ENCODE measurements around the gene TMEM132D.

The TMEM132D gene

DNA sequence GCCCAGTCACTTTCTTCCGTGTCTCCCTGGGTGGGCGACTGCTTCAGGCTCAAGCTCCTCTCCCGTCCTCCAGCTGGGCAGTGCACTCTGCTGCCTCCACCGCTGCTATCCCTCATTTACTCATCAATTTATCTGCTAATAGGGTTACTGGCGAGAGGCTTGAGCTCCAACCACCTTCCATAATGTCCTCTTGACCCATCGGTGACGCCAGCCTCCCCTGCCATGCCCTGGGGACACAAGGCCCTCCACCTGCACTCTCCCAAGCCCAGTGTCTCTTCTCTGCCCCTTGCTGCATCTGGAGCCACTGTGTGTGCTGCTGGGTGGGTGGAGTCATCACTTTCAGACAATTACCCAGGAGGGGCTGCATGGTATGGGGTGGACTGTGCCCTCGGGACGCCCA, 78.5 kb downstream of the TMEM132D start:
- no peak for DNase-seq

- no peak for DNase-seq
Observed at GRCh38 chr12:129821964-129822363, 81.9 kb downstream of the TMEM132D start.

- DNase-seq = no peak
Observed at GRCh38 chr12:129819391-129819790, 84.4 kb downstream of the TMEM132D start.

GRCh38 chr12:129815846-129816245, 88.0 kb downstream of the TMEM132D start:
- no peak for DNase-seq

DNA sequence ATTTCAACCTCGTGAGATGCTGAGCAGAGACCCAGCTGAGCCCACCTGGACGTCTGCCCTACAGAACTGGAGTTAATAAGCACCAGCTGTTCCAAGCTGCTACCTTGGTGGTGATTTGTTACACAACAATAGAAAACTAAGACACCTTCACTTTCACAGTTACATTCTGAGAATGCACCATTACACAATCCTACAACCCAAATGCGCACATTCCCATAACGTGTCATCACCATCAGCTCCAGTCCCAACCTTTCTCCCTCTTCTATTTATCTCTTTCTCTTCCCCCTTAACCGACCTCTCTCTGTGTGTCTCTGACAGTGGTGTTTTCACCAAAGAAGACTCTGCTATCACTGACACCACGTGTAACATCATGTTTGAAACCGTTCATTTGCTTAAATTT, 91.9 kb downstream of the TMEM132D start:
- DNase-seq = no peak

DNA sequence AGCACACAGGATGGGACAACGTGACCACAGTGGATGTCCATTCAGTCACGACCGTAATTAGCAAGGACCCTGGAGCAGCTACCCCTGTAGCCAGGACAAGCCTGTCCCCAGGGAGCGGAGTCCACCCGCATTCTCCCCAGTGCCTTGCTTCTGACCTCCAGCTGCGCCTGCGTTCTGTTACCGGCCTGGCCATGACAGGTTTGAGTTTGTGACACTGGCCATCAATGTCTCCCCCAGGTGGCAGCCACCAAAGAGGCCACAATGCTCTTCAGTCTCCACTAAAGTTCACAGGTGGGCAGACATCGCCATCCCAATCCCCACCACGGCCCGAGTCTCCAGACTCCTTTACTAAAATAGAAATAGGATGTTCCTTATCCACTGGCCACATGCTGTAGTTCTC, 96.7 kb downstream of the TMEM132D start:
- DNase-seq = no peak

GRCh38 chr12:129791396-129791795, 112.4 kb downstream of the TMEM132D start:
- DNase-seq = no peak

DNA sequence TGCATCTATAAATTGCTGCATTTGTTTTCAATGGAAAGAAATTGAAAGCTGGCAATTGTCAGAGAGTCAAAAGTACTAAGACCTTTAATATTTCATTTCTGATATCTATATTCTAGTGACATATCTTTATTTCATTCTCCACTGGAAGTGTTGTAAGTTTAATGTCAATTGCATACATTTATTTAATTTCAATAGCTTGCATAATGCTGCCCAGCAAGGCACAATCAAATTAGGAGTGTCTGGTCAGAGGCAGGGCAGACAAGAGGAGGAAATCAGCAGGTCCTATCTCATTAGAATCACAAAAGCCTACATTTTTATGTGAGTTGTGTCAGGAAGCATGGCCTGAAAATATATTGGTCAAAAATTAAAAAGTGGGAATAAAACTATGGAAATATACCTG, 112.9 kb downstream of the TMEM132D start:
- DNase-seq = no peak

- no peak for DNase-seq
Observed at GRCh38 chr12:129790331-129790730, 113.5 kb downstream of the TMEM132D start.

DNA sequence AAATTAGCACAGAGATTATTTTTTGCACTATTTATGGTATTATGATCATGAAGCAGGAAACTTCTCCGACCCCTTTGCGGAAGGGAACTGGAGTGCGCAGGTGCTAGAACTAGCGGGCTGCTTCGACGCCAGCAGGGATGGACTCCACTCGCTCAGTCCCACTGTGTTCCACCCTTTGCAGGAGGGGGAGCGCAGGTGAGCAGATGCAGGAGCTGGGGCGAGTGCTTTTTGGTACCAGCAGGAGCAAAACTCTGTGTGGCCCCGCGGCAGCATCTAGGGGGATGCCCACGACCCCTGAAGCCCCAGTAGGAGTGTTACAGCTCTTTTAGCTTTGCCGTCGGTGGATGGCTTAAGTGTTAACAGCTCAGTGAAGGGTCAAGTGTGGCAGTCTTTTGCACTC, 113.9 kb downstream of the TMEM132D start:
- DNase-seq = no peak

DNA sequence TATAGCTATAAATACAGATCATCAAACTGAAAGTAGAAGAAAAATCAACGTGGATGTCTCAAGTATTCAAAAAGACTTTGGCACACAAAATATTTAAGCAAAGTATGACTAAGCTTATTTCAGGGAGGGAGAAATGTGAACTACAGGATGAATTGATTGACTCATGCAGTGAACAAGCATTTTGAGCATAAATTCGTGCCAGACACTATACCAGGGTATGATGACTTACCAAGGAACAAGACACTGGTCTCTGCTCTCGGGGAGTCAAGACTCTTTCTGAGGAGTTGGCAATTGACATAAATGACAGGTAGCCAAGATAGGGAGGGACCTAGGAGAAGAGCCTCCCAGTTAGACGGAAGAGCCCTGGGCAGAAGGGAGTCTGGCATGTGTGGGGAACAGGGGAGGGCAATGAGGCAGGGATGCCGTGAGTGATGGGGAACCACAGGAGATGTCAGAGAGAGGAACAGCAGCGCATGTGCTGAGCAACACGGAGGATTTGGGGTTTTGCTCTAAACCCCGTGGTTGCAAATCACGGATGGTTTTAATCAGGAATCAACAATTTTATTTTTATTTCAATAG, 115.2 kb downstream of the TMEM132D start:
- DNase-seq = no peak

DNA sequence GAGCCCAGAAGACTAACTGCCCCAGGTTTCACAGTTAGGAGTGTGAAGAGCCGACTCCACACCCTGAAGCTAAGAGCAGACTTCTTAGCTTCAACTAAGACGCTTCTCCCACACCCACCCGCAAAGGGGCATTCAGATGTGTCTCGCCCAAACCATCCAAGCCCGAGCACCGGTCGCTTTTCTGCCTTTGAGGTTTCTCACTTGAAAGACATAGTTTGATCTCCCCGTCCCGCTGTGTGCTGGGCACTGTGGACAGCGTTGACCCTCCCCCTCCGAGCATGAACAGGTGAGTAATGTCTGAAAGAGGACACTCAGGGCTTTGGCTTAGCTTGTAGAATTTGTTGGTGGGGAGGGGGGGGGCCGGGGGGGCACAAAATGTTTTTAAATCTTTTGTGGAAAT, 123.8 kb downstream of the TMEM132D start:
- DNase-seq = no peak

GRCh38 chr12:129779033-129779432, 124.8 kb downstream of the TMEM132D start:
- DNase-seq = no peak

GRCh38 chr12:129776977-129777667, 126.7 kb downstream of the TMEM132D start:
- DNase-seq = no peak

DNA sequence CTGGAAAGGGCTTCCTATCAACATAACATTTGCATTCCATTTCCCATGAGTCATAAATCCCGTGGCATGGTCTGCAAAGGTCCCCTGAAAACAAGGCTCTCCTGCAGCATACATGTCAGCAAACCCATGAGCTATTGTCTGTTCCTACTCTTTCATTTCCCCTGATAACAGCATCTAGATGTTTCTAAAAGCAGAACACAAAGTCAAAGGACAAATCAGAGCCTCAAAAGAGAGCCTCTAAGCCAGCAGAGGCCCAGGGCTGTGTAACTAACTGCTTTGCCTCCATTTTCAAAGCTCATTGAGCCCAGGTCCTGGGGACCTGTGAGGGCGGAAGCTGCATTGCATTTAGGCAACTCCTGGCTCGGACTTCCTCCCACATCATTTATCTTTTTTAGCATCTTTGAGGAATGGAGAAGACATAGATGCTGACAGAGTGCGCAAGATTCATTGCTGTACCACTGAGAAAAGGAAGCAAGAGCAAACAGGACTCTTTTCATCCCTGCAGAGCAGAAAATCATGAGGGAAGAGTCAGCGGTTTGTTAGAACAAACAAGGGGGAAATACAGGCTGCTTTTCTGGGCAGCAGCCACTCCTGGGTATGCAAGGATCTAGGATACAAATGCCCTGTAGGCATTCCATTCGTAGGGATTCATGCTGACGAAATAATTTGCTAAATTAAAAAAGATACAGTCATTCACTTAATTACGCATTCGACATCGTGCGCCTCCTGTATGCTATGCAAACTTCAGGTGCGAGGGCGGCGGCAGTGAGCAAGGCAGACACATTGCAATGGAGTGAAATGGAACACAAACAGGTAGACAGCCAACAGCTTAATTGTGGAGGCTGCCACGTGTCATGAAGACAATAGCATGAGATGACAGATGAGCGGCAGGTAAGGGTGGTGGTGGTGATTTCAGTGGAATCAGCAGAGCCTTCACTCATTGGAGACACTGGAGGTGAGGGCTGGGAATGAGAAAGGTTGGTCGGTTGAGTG, 131.0 kb downstream of the TMEM132D start:
- DNase-seq = no peak

- no peak for DNase-seq
Observed at GRCh38 chr12:129771238-129771637, 132.6 kb downstream of the TMEM132D start.

DNA sequence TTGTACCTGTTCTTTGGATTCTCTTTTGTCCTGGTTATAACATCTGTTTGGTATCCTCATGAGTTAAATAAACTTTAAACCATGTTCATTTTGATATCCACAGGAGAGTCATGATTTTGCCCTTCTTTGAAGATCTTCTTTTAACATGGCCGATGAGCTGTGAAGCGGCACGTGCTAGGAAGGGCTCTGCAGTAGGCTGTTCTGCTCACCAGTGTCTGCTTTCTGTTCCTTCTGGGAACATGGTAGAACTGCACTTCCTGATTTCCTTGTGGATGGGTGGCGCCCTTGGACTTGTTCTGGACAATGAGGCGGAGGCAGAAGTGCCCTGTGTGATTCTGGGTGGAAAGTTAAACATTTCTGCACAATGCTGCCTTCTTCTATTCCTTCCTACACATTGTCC, 138.1 kb downstream of the TMEM132D start:
- no peak for DNase-seq

- DNase-seq = no peak
Observed at GRCh38 chr12:129762436-129762835, 141.4 kb downstream of the TMEM132D start.

GRCh38 chr12:129753586-129753985, 150.2 kb downstream of the TMEM132D start:
- DNase-seq = no peak

- no peak for DNase-seq
Observed at GRCh38 chr12:129750421-129750820, 153.4 kb downstream of the TMEM132D start.

DNA sequence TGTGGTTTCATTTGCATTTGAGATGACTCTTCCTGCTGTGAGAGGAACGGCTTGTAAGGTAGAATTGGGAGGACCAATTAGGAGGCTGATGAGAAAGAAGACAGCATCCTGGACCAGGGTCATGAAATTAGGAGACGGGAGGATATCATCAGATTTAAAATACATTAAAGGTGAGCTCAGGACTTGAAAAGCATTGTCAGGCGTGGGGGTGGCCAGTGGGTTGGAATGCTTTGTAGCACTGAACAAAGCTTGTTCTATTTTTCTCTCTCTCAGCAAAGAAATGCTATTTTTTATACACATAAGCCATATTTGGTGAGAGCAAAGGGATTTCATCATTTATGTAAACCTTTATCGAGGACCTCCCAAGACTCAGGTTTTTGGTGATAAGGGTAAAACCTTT, 157.5 kb downstream of the TMEM132D start:
- no peak for DNase-seq

DNA sequence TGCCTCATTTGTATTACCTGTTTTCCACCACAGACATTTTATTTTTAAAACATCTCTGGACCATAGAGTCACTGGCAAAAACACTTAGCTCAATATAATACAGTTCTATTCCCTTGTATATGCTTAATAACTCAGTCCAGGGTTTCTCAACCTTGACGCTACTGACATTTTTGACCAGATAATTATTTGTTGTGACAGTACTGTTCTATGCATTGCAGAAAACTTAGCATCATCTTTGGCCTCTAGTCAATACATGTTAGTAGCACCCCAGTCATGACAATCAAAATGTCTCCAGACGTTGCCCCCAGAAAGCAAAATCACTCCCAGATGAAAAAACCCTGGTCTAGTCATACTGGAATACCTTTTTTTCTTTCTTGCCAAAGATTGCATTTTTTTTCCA, 174.7 kb downstream of the TMEM132D start:
- no peak for DNase-seq

- no peak for DNase-seq
Observed at GRCh38 chr12:129727100-129727499, 176.7 kb downstream of the TMEM132D start.

DNA sequence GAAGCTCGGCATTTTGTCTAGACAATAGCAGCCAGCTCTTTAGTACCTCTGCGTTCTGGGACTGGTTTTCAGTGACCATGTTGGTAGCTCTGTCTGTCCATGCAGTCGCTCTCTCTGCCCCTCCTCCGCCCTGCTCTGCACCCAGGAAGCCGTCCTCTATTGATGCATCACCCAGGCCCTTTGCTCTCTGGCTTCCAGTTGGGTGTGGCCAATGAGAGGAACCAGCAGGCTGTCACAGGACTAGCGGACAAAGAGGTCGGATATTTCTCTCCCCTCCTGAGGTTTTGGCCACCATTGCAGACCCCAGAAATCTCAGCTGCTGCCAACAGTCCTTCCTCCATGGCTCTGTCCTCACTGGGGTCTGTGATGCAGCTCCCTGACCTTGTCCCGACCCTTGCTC, 180.6 kb downstream of the TMEM132D start:
- DNase-seq = no peak

Data from stimulated activated CD4-positive, alpha-beta T cell treated with anti-CD3 and anti-CD28 coated beads, Interleukin-2, amount 100 ng/mL, for 48 hours (primary cell).